GM19239 (cell line): ENCODE data around the gene ANKRD13D.

Experiments
- DNase-seq: peaks from one replicate; pipeline ENCODE4 v3.0.0; 2011; ENCODE audit warnings: low spot score; ENCODE audit not compliant: insufficient read length
- FAIRE-seq: peaks from 2 replicates; lab custom pipeline; 2011; peaks lifted over from hg19 to GRCh38; lab: Jason Lieb, UNC

Gene ANKRD13D

DNA sequence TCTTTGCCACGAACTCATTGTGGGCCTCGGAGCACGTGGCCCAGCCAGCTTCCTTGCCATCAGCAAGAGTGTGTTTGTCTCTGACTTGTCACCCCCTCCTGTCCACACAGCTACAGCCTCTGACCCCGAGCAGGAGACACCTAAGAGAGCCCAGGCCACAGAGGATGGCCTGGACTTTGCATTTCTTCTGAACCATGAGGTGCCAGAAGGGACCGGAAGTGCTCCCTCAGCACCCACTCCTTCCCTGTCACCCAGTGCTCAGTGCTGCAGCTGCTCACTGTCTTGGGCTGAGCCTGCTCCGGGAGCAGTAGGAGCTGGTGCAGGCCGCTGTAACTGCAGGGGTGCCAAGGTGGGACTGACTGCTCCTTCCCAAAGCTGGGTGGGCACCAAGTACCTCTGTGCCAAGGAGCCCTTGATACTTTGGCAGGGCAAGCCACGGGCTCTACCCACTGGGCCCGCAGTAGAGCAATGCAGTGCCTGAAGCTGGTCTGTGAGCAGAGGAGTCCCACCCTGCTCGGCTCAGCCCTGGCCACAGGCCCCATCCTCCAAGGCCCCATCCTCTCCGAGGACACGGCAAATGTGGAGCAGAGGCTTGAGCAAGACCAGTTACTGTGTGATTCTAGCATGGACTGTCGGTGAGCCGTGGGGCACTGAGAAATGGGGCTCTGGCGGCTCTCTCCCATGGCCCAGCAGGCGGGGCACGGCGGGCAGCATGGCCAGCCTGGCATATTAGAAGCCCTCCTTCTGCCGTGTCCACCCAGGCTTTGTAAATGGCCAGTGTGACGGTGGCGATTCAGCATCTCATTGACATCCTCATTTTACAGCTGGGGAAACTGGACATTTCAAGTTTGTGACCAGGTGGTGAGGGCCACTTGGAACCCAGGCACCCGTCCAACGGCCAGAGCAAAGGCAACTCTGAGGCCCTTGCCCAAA, 16.5 kb upstream of the ANKRD13D start:
- peak; percentile 82 for FAIRE-seq

DNA sequence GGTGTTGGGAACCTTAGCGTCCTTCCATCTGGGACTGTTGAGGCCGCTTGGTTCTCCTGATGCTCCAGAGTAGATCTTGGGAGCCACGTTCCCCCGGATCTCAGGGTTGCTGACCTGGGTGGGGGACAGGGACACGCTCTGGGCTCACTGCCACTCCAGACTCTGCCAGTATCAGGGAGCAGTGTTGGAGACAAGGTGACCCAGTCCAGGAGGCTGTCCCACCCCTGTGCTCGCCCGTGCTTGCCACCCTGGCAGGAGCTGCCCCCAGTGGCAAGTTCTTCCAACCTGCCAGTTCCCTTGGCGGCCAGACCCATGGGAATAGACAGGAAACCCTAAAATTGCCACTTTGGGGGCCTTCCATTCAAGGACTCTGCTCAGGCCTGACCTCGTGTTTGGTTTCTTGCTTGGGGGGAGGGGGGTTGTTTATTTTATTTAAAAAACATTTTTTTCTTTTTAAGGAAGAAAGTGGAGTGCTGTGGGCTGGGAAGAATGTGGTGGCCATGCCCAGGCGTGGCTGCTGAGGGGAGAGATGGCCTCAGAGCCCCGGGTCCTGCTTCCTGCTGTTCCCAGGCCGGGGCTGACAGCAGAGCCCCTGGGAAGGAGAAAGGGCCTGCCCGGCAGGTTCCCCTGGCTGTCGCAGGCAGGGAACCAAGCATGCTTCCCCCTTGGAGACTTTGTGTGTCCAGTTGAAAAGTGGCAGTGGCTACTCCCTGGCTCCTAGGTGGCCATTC, 15.7 kb upstream of the ANKRD13D start:
- no peak for DNase-seq
- peak; percentile 14 for FAIRE-seq

More for the DNA sequence above, 16.5 kb upstream of the ANKRD13D start:
- no peak for DNase-seq

- FAIRE-seq, result no peak
Measured at GRCh38 chr11:67274768-67275605, 14.1 kb upstream of the ANKRD13D start.

DNA sequence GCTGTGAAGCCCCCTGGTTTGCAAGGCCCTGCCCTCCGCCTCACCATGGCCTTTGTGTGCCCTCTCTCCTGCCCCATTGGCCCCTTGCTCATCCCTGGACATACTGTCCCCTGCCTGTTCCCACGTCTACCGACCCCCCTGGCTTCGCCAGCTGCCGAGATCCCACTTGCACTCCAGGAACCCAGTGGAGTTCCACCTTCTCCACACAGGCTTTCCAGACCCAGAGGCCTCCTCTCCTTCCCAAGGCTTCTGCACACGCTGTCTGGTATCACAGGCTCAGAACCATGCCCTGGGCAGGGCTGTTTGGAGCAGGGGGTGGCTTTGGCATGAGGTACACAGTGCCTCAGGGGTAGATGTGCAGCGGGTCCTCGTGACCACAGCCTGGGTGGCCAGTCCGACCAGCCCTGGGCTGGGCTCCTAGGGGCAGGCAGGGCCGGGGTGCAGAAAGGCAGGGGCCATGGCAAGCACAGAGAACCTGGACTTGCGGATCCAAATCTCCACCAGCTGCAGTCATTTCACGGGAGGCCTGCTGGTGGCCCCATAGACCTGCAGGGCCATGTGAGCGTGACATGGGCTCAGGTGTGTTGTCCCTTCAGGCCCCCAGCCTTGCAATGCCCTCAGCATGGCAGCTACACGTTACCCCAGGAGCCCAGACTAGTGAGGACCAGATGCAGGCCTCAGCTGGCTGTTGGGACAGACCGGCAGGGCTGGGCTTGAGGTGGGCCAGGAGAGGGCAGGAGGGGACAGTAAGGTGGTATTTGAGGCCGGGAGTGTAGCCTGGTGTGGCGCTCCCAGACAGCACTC, 13.3 kb upstream of the ANKRD13D start:
- DNase-seq (no peak), FAIRE-seq (no peak)

More at GRCh38 chr11:67274768-67275605, 14.1 kb upstream of the ANKRD13D start:
- no peak for DNase-seq

DNA sequence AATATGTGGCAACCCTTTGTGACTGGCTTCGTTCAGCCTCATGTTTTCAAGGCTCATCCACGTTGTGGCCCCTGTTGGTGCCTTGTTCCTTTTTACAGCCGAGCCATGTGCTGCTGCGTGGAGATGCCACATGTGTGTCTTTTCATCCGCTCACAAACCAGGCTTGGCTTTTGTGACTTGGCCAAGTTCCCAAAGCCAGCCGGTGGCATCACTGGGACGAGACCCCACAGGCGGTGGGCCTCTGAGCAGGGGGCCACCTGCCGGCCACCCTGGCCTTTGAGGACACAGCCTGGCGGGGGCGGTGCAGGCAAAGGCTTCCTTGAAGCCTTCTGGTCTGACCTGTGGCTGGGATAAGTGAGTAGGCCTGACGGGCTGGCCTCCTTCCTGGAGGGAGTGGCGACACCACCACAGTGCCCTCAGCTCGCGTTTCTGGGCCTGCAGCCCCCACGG, 12.3 kb upstream of the ANKRD13D start:
- DNase-seq (no peak), FAIRE-seq (peak; percentile 35)

GRCh38 chr11:67277231-67277961, 11.7 kb upstream of the ANKRD13D start:
- FAIRE-seq (peak; percentile 98), DNase-seq (peak; percentile 96)

DNA sequence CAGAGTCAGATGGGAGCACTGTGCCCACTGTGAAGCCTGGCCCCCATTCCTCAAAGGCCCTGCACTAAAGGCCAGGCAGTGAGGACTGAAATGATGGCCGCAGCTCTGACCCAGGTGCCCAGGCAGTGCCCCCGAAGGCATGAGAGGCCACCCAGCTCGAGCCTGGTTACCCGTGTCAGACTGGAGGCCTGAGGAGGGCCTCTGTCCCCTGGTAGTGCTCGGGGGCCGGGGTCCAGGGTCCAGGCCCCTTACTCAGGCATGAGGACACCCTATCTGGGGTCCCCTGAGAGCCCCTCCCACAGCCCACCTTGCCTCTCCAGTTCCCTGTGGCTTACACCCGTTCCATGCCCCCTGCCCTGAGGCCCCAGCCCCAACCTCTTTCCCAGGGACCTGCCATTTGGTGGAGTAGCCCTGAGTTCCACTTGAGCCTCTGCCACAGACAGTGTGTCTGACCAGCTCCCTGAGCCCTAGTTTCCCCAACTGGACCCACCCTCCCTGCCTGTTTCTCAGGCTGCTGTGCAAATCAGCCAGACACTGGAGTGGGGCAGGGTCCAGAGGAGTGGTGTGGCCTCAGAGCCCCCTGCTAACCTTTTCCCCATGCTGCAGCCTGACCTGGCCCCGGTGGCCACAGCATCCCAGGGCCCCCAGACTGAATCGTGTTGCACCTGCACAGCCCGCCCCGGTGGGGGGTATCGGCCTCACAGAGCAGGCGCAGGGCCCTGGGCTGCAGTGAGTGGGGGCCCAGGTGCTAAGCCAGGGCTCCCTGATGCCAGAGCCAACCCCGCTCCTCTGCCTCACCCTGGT, 10.8 kb upstream of the ANKRD13D start:
- DNase-seq, result no peak
- FAIRE-seq, result no peak

GRCh38 chr11:67278939-67279588, 10.0 kb upstream of the ANKRD13D start:
- DNase-seq (no peak), FAIRE-seq (no peak)

- FAIRE-seq (no peak), DNase-seq (no peak)
Measured at GRCh38 chr11:67279589-67280340, 9.3 kb upstream of the ANKRD13D start.

DNA sequence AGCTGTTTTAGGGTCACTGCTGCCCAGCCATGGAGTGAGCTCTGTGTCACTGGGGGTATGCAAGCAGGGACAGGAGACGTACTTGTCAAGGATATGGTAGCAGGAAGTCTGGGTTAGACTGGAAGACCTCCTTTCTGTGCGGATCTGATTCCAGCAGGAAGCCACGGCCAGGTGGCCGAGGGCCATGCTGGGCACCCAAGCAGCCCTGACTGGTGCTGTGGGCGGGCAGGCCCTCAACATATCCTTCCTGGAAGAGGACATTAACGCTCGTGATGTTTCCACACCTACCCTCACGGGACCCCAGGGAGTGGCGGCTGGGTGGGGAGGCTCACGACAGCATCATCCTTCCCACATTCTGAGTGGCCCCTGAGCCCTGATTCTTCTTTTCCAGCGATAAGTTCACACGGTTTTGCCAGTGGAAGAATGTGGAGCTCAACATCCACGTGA, 8.7 kb upstream of the ANKRD13D start:
- no peak for DNase-seq

GRCh38 chr11:67280788-67281551, 8.1 kb upstream of the ANKRD13D start:
- DNase-seq, result no peak
- FAIRE-seq, result no peak

More for the DNA sequence above, 8.7 kb upstream of the ANKRD13D start:
- FAIRE-seq, result no peak

- DNase-seq, result no peak
- FAIRE-seq, result no peak
Measured at GRCh38 chr11:67281552-67282150, 7.5 kb upstream of the ANKRD13D start.

DNA sequence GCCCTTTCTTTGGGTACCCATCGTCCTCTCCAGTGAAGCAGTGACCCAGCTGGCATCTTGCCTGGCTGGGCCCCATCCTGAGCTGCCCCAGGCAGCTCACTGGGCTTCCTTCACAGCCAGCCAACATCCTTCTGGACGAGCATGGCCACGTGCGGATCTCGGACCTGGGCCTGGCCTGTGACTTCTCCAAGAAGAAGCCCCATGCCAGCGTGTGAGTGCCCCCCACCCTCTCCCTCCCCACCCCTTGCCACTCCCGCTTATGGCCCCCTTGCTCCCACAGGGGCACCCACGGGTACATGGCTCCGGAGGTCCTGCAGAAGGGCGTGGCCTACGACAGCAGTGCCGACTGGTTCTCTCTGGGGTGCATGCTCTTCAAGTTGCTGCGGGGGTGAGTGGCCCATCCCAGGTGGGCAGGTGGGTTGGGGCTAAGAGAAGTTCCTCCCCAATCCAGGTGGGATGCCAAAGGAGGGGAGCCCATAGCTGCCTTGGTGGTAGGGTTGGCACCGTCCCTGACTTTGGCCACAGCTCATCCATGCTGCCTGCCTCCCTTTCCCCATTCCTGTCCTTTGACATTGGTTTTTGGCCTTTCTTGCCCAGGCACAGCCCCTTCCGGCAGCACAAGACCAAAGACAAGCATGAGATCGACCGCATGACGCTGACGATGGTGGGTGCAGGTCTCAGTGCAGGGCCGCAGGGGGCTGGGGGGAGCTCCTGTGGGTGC, 6.8 kb upstream of the ANKRD13D start:
- DNase-seq, result no peak

DNA sequence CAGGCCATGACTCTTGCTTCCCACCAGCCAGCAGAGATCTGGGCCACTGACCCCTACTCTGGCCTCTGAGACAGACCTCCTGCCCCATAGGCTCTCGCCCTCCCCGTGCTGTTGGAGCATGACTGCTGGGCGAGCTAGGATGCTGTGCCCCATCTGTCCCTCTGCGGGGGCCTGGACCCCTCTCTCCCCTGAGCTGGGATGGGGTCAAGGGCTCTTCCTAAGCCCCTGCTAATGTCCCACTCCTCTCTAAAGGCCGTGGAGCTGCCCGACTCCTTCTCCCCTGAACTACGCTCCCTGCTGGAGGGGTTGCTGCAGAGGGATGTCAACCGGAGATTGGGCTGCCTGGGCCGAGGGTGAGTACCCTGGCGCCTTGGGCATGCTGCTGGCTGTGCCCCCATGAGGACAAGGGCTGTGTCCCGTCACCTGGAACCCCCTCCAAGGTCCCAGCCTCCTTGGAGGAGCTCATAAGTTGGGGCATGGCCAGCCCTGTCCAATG, 6.2 kb upstream of the ANKRD13D start:
- DNase-seq (no peak), FAIRE-seq (no peak)

More for the DNA sequence above, 6.8 kb upstream of the ANKRD13D start:
- FAIRE-seq, result no peak

DNA sequence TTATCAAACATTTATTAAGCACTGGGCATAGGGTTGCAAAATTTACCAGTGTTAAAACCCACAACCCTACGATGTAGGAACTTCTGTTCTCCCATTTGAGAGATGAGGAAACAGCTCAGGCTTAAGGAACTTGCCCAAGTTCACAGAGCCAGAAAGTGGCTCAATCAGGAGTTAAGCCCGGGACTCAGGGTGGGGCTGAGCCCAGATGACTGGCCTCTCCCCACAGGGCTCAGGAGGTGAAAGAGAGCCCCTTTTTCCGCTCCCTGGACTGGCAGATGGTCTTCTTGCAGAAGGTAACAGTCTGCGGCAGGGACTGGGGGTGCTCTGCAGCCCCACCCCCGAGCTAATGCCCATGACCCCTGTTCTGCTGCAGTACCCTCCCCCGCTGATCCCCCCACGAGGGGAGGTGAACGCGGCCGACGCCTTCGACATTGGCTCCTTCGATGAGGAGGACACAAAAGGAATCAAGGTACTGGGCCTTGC, 5.6 kb upstream of the ANKRD13D start:
- FAIRE-seq (no peak), DNase-seq (no peak)
